PC-9 (cell line): ENCODE measurements around the gene PRDM12. TPM values are rescaled to one million over a fixed set of nuclear protein-coding genes. Genes with fewer than 3 reads are reported as not detected.

Experiments used
- BruUV-seq: library from RNA; stranded (reverse); fragments of 400-500 nt; replicated peaks from 2 replicates; lab custom pipeline; 2021; lab: Mats Ljungman, UMichigan
- CTCF ChIA-PET: fragments of 300-600 bp; sonication (Branson Sonifier 250); formaldehyde crosslinking; loops from one replicate; lab custom pipeline; 2022; ENCODE audit warnings: antibody characterized with exemption; lab: Charles Lee
- POLR2A ChIA-PET: fragments of 300-600 bp; sonication (Branson Sonifier 250); formaldehyde crosslinking; loops from one replicate; lab custom pipeline; 2022; ENCODE audit warnings: antibody characterized with exemption; ENCODE audit not compliant: unreplicated experiment; lab: Charles Lee
- DNase-seq, 2 experiments: peaks; one replicate each; pipeline versions ENCODE4 v3.0.0 to v3.0.0-alpha.2; 2015 to 2022; ENCODE audit warnings: mixed read lengths in 1 of 2
- H2AFZ ChIP-seq: fragments of 200-600 bp; sonication (generic); 2 replicates; pipeline ENCODE4 v1.8.1; 2017; ENCODE audit warnings: antibody characterized with exemption
- H3F3A ChIP-seq: fragments of 200-600 bp; sonication (generic); 2 replicates; pipeline ENCODE4 v1.8.1; 2017; ENCODE audit warnings: antibody characterized with exemption, mild to moderate bottlenecking, low read depth; ENCODE audit not compliant: insufficient read depth
- H3K27ac ChIP-seq: fragments of 200-600 bp; sonication (generic); 2 replicates; pipeline ENCODE4 v1.6.1; 2016; ENCODE audit warnings: mixed run types
- H3K27me3 ChIP-seq: fragments of 200-600 bp; sonication (generic); 2 replicates; pipeline ENCODE4 v1.6.1; 2016; ENCODE audit warnings: low read depth, mixed run types; ENCODE audit not compliant: insufficient read depth
- H3K36me3 ChIP-seq: fragments of 200-600 bp; sonication (generic); 2 replicates; pipeline ENCODE4 v1.6.1; 2016; ENCODE audit warnings: low read depth, mixed run types
- H3K4me1 ChIP-seq: fragments of 200-600 bp; sonication (generic); replicated peaks from 2 replicates; pipeline ENCODE4 v1.6.1; 2016; ENCODE audit warnings: mixed run types; ENCODE audit not compliant: insufficient read depth
- H3K4me2 ChIP-seq: fragments of 200-600 bp; sonication (generic); 2 replicates; pipeline ENCODE4 v1.6.1; 2017; ENCODE audit warnings: mixed run types
- H3K4me3 ChIP-seq: fragments of 200-600 bp; sonication (generic); 2 replicates; pipeline ENCODE4 v1.6.1; 2016; ENCODE audit warnings: mixed run types
- H3K79me2 ChIP-seq: fragments of 200-600 bp; sonication (generic); 2 replicates; pipeline ENCODE4 v1.6.1; 2017; ENCODE audit warnings: low read depth, mixed run types
- H3K9me2 ChIP-seq: fragments of 200-600 bp; sonication (generic); 2 replicates; pipeline ENCODE4 v1.8.1; 2017; ENCODE audit warnings: mild to moderate bottlenecking; ENCODE audit not compliant: insufficient read depth
- H3K9me3 ChIP-seq: fragments of 200-600 bp; sonication (generic); 2 replicates; pipeline ENCODE4 v1.8.1; 2016; ENCODE audit warnings: low read depth; ENCODE audit not compliant: insufficient read depth
- H4K20me1 ChIP-seq: fragments of 200-600 bp; sonication (generic); 2 replicates; pipeline ENCODE4 v1.8.1; 2017; ENCODE audit not compliant: insufficient read depth
- CTCF ChIP-seq: fragments of 200-600 bp; sonication (generic); conservative IDR thresholded peaks from 2 replicates; pipeline ENCODE4 v1.6.1; 2017; ENCODE audit warnings: mixed run types, antibody characterized with exemption, mild to moderate bottlenecking, moderate library complexity
- EZH2 ChIP-seq: fragments of 200-600 bp; sonication (generic); IDR thresholded peaks from 2 replicates; pipeline ENCODE4 v1.8.0; 2017; ENCODE audit warnings: antibody characterized with exemption, low read depth
- intact Hi-C: fragments of 100-400 bp; cut with micrococcal nuclease; formaldehyde crosslinking; loops from one replicate; pipeline ENCODE4 v1.10.0; 2022; ENCODE audit not compliant: unreplicated experiment
- total RNA-seq: library from RNA; stranded (reverse); gene quantifications from 2 replicates; pipeline ENCODE4 v1.2.3, GENCODE V29; 2021

Gene PRDM12
- total RNA-seq, 1 experiment from 2014 or later, result 0.46 TPM

- Histone ChIP-seq H3F3A (peaks cover 6% of the 10 kb centered on the region; the same call in 1 of the 2 replicates), H3K9me3 (no peaks in the 10 kb centered on the region), H2AFZ (no peak overlapping the region), H3K79me2 (no peaks in the 10 kb centered on the region), H3K4me2 (no peak overlapping the region), H4K20me1 (no peaks in the 10 kb centered on the region), H3K4me3 (no peak overlapping the region), H3K36me3 (no peaks in the 10 kb centered on the region), H3K4me1 (no peaks in the 10 kb centered on the region), H3K9me2 (no peaks in the 10 kb centered on the region), H3K27me3 (no peaks in the 10 kb centered on the region), H3K27ac (no peak overlapping the region)
- ChIA-PET POLR2A (no interaction called here), CTCF (no interaction called here)
- DNase-seq, result no peak
- TF ChIP-seq EZH2, result no peak
- no peak for TF ChIP-seq CTCF
- intact Hi-C loops, result no loop called here
- no TSS peak for BruUV-seq
Measured at GRCh38 chr9:130635721-130636647, 28.4 kb upstream of the PRDM12 start.

GRCh38 chr9:130636648-130637020 lies 27.8 kb upstream of the PRDM12 start:
- POLR2A ChIA-PET, result no interaction called here
- no peak for TF ChIP-seq CTCF
- TF ChIP-seq EZH2, result no peak
- intact Hi-C loops, result no loop called here
- H2AFZ ChIP-seq, result no peak overlapping the region
- H3K4me1 ChIP-seq, result no peaks in the 10 kb centered on the region
- BruUV-seq, result no TSS peak
- no peaks in the 10 kb centered on the region for H4K20me1 ChIP-seq
- no peaks in the 10 kb centered on the region for H3K36me3 ChIP-seq
- no peaks in the 10 kb centered on the region for H3K9me3 ChIP-seq
- no peak overlapping the region for H3K4me2 ChIP-seq
- no peaks in the 10 kb centered on the region for H3K27me3 ChIP-seq
- H3F3A ChIP-seq, result peaks cover 6% of the 10 kb centered on the region; the same call in 1 of the 2 replicates
- CTCF ChIA-PET, result no interaction called here
- no peaks in the 10 kb centered on the region for H3K79me2 ChIP-seq
- no peaks in the 10 kb centered on the region for H3K9me2 ChIP-seq
- no peak overlapping the region for H3K27ac ChIP-seq
- DNase-seq, result no peak
- no peak overlapping the region for H3K4me3 ChIP-seq

- H4K20me1 ChIP-seq, result no peaks in the 10 kb centered on the region
- H3K9me3 ChIP-seq, result no peaks in the 10 kb centered on the region
- H3K4me3 ChIP-seq, result no peak overlapping the region
- intact Hi-C loops, result no loop called here
- H3K4me2 ChIP-seq, result no peak overlapping the region
- peaks cover 6% of the 10 kb centered on the region; the same call in 1 of the 2 replicates for H3F3A ChIP-seq
- DNase-seq, result no peak
- no peak overlapping the region for H2AFZ ChIP-seq
- CTCF ChIA-PET, result no interaction called here
- H3K9me2 ChIP-seq, result no peaks in the 10 kb centered on the region
- H3K27ac ChIP-seq, result no peak overlapping the region
- TF ChIP-seq EZH2 (no peak), CTCF (no peak)
- BruUV-seq, result no TSS peak
- no peaks in the 10 kb centered on the region for H3K4me1 ChIP-seq
- no peaks in the 10 kb centered on the region for H3K36me3 ChIP-seq
- POLR2A ChIA-PET, result no interaction called here
- H3K27me3 ChIP-seq, result no peaks in the 10 kb centered on the region
- no peaks in the 10 kb centered on the region for H3K79me2 ChIP-seq
Measured at GRCh38 chr9:130638284-130639123, 25.9 kb upstream of the PRDM12 start.
